ENCODE measurements around the gene BRPF3. TPM values are rescaled to one million over a fixed set of nuclear protein-coding genes. Genes with fewer than 3 reads are reported as not detected.
A peak's percentile ranks its signal among the peaks of the same experiment; 100 is the strongest.

The BRPF3 gene
- total and polyA plus RNA-seq, 2 of the 13 experiments (the other 11 are each of a cell fraction or from before 2014, with no cell fraction given) = 12.3 to 22.9 TPM

DNA sequence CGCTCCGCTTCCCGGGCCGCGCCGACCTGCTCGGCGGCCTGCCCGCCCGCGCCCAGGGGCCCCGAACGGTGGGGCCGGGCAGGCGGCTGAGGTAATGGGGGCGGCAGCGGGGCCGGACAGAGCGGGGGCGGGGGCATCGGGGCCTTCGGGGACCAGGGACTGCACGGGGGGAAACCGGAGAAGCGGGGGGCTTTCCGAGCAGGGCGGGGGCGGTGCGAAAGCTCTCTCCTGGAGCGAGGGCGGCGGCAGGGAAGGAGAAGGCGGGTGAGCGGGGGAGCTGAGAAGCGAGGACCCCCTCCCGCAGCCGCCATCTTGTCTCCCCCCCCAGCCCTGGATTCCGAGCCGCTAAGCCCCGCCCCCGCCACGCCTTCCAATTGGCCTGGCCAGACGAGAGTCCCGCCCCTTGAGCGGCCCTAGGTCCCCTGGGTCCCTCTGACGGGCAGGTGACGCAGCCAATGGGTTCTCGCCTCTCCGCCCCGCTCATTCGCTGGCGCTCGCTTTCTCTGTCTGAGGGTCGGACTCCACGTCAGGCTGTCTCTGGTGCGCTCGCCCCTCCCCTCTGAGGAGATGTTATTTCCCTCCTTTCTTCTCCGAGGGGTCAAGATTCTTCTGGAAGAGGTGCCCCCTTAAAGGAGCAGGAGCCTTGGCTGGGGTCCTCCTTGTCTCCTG is 470 bp downstream of the BRPF3 start (continued):
- no peak for TF ChIP-seq NR2F1 (CRISPR knock-in tag; IDR thresholded peaks at IDR 0.05)
- no peak for TF ChIP-seq TCF7L2 (IDR thresholded peaks at IDR 0.05; ENCODE audit: low read depth, low read length)
- TF ChIP-seq, protein P1, sequence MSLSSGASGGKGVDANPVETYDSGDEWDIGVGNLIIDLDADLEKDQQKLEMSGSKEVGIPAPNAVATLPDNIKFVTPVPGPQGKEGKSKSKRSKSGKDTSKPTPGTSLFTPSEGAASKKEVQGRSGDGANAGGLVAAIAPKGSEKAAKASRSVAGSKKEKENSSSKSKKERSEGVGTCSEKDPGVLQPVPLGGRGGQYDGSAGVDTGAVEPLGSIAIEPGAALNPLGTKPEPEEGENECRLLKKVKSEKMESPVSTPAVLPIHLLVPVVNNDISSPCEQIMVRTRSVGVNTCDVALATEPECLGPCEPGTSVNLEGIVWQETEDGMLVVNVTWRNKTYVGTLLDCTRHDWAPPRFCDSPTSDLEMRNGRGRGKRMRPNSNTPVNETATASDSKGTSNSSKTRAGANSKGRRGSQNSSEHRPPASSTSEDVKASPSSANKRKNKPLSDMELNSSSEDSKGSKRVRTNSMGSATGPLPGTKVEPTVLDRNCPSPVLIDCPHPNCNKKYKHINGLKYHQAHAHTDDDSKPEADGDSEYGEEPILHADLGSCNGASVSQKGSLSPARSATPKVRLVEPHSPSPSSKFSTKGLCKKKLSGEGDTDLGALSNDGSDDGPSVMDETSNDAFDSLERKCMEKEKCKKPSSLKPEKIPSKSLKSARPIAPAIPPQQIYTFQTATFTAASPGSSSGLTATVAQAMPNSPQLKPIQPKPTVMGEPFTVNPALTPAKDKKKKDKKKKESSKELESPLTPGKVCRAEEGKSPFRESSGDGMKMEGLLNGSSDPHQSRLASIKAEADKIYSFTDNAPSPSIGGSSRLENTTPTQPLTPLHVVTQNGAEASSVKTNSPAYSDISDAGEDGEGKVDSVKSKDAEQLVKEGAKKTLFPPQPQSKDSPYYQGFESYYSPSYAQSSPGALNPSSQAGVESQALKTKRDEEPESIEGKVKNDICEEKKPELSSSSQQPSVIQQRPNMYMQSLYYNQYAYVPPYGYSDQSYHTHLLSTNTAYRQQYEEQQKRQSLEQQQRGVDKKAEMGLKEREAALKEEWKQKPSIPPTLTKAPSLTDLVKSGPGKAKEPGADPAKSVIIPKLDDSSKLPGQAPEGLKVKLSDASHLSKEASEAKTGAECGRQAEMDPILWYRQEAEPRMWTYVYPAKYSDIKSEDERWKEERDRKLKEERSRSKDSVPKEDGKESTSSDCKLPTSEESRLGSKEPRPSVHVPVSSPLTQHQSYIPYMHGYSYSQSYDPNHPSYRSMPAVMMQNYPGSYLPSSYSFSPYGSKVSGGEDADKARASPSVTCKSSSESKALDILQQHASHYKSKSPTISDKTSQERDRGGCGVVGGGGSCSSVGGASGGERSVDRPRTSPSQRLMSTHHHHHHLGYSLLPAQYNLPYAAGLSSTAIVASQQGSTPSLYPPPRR (CRISPR knock-in tag; IDR thresholded peaks at IDR 0.05; ENCODE audit: borderline replicate concordance) = no peak
- no peak for TF ChIP-seq ZFYVE20 (CRISPR knock-in tag; IDR thresholded peaks at IDR 0.05; ENCODE audit: borderline replicate concordance, low read depth)
- no peak for TF ChIP-seq FOXA3 (CRISPR knock-in tag; IDR thresholded peaks at IDR 0.05)
- no peak for TF ChIP-seq NONO (IDR thresholded peaks at IDR 0.05)
- 0 out of 2 replicates have a peak, but pooled peaks have one; percentile 20 for TF ChIP-seq NONO (CRISPR knock-in tag; conservative IDR thresholded peaks at IDR 0.05)
- TF ChIP-seq SMYD3 (CRISPR knock-in tag; IDR thresholded peaks at IDR 0.05) = no peak
- no peak for TF ChIP-seq KLF15 (CRISPR knock-in tag; IDR thresholded peaks at IDR 0.05; ENCODE audit: borderline replicate concordance)
- no peak for TF ChIP-seq MEIS1 (CRISPR knock-in tag; IDR thresholded peaks at IDR 0.05; ENCODE audit: borderline replicate concordance)
- peak; percentile 53; the same call in 1 of the 2 replicates for TF ChIP-seq RFXAP (CRISPR knock-in tag; IDR thresholded peaks at IDR 0.05; ENCODE audit: borderline replicate concordance)
- TF ChIP-seq ZNF350 (CRISPR knock-in tag; IDR thresholded peaks at IDR 0.05; ENCODE audit: borderline replicate concordance, low read depth) = peak; percentile 31; the same call in 1 of the 2 replicates
- no peak; the same call in 1 of the 2 replicates for TF ChIP-seq TBX2 (CRISPR knock-in tag; IDR thresholded peaks at IDR 0.05; ENCODE audit: borderline replicate concordance)
- TF ChIP-seq TOPORS (CRISPR knock-in tag; IDR thresholded peaks at IDR 0.05) = peak; percentile 6; the same call in 1 of the 2 replicates
- TF ChIP-seq ZBTB38 (CRISPR knock-in tag; IDR thresholded peaks at IDR 0.05) = no peak
- no peak for TF ChIP-seq RAD51 (IDR thresholded peaks at IDR 0.05; ENCODE audit: borderline replicate concordance)
- TF ChIP-seq ZNF30 (CRISPR knock-in tag; IDR thresholded peaks at IDR 0.05) = no peak
- TF ChIP-seq KDM5B (CRISPR knock-in tag; IDR thresholded peaks at IDR 0.05; ENCODE audit: borderline replicate concordance) = no peak
- TF ChIP-seq, protein P2, sequence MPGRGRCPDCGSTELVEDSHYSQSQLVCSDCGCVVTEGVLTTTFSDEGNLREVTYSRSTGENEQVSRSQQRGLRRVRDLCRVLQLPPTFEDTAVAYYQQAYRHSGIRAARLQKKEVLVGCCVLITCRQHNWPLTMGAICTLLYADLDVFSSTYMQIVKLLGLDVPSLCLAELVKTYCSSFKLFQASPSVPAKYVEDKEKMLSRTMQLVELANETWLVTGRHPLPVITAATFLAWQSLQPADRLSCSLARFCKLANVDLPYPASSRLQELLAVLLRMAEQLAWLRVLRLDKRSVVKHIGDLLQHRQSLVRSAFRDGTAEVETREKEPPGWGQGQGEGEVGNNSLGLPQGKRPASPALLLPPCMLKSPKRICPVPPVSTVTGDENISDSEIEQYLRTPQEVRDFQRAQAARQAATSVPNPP (CRISPR knock-in tag; IDR thresholded peaks at IDR 0.05) = no peak
- TF ChIP-seq, protein P3, sequence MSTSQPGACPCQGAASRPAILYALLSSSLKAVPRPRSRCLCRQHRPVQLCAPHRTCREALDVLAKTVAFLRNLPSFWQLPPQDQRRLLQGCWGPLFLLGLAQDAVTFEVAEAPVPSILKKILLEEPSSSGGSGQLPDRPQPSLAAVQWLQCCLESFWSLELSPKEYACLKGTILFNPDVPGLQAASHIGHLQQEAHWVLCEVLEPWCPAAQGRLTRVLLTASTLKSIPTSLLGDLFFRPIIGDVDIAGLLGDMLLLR (CRISPR knock-in tag; IDR thresholded peaks at IDR 0.05) = no peak
- no peak for TF ChIP-seq FIP1L1 (IDR thresholded peaks at IDR 0.05; ENCODE audit: borderline replicate concordance, insufficient read depth, low read depth, low read length)
- TF ChIP-seq, protein P4, sequence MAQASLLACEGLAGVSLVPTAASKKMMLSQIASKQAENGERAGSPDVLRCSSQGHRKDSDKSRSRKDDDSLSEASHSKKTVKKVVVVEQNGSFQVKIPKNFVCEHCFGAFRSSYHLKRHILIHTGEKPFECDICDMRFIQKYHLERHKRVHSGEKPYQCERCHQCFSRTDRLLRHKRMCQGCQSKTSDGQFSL (CRISPR knock-in tag; IDR thresholded peaks at IDR 0.05) = peak; percentile 95
- no peak for TF ChIP-seq MBNL3 (CRISPR knock-in tag; conservative IDR thresholded peaks at IDR 0.05)
- TF ChIP-seq SIN3B (IDR thresholded peaks at IDR 0.05; ENCODE audit: low read length) = no peak

All from HepG2 (cell line).